Heart left ventricle (tissue), 16 donors: Measurements from ENCODE around the gene EWSR1. TPM values are rescaled to one million over a fixed set of nuclear protein-coding genes. Genes with fewer than 3 reads are reported as not detected.
"Not testable (repeated sequence)": the region's sequence is repeated elsewhere in the genome, so short reads cannot be mapped to it uniquely, and the experiment has no call there.

Source experiments
- ATAC-seq, 4 donors: fragments of 200-7000 bp; cut with Tn5 transposase; one replicate each; pipeline ENCODE4 v1.9.1; 2020 to 2022; ENCODE audit warnings: moderate library complexity in 4 of 4, mild to moderate bottlenecking in 3 of 4, moderate number of reproducible peaks in 1 of 4
- DNase-seq, 5 donors: peaks; one replicate each; pipeline ENCODE4 v3.0.0-alpha.2; 2020
- H3K27ac ChIP-seq, 12 donors: fragments of 200-600 bp; sonication (generic) in 4 of 12; one replicate each; pipeline versions ENCODE4 v1.5.0 to v1.8.0; 2016 to 2022; ENCODE audit warnings: mild to moderate bottlenecking in 2 of 12
- H3K27me3 ChIP-seq, 9 donors: fragments of 200-600 bp; sonication (generic) in 2 of 9; one replicate each; pipeline versions ENCODE4 v1.5.1 to v1.8.0; 2016 to 2022; ENCODE audit warnings: mild to moderate bottlenecking in 3 of 9
- H3K36me3 ChIP-seq, 9 donors: fragments of 200-600 bp; sonication (generic) in 2 of 9; one replicate each; pipeline versions ENCODE4 v1.5.0 to v1.8.0; 2018 to 2022; ENCODE audit warnings: mild to moderate bottlenecking in 2 of 9
- H3K4me1 ChIP-seq, 12 donors: fragments of 200-600 bp; sonication (generic) in 4 of 12; one replicate each; pipeline versions ENCODE4 v1.5.0 to v1.8.0; 2016 to 2022; ENCODE audit warnings: mild to moderate bottlenecking in 3 of 12
- H3K4me3 ChIP-seq, 12 donors: fragments of 200-600 bp; sonication (generic) in 4 of 12; one replicate each; pipeline versions ENCODE4 v1.5.0 to v1.8.0; 2017 to 2022; ENCODE audit warnings: mild to moderate bottlenecking in 9 of 12, moderate library complexity in 4 of 12
- H3K9me3 ChIP-seq, 12 donors: fragments of 200-600 bp; sonication (generic) in 4 of 12; one replicate each; pipeline versions ENCODE4 v1.5.0 to v1.8.0; 2016 to 2022; ENCODE audit warnings: mild to moderate bottlenecking in 1 of 12
- POLR2A ChIP-seq, 2 donors: fragments of 450-650 bp; IDR thresholded peaks; one replicate each; pipeline ENCODE4 v1.6.1; 2017; ENCODE audit warnings: antibody characterized with exemption in 2 of 2, mild to moderate bottlenecking in 2 of 2, moderate library complexity in 2 of 2
- WGBS, 4 donors: extraction: QIAGEN DNeasy Blood & Tissue Kit in 2 of 4; methylation state at CpG; one replicate each; pipeline versions ENCODE4 v1.1.5 to v1.1.7; 2013 to 2018; 5-methylcytosine and 5-hydroxymethylcytosine counted together
- intact Hi-C, 10 donors: fragments of 100-400 bp; cut with DNase I; formaldehyde crosslinking; loops; one replicate each; pipeline versions ENCODE4 v1.11.1 to v1.14.2; 2022
- polyA plus RNA-seq, 2 donors: library from polyadenylated mRNA; stranded (reverse); fragments of 200-250 nt; gene quantifications; one replicate each; pipeline ENCODE4 v1.2.3, GENCODE V29; 2013
- total RNA-seq, 9 donors: library from RNA; depleted of rRNA in 2 of 9; stranded (reverse); fragments of >200 nt in 2 of 9; fragmentation: NEBNext Ultra II Directional in 3 of 9; extraction: Animal tissue kit (Norgen Biotek cat#: 25700) in 3 of 9; gene quantifications; one replicate each; pipeline versions ENCODE4 v1.1.0 to v1.2.4, GENCODE V29; 2016 to 2023
- TF ChIP-seq, protein P1 (sequence below), 12 donors: fragments of 200-600 bp; sonication (generic) in 4 of 12; IDR thresholded peaks; one replicate each; pipeline versions ENCODE4 v1.5.0 to v1.8.0; 2018 to 2022; ENCODE audit warnings: antibody characterized with exemption in 12 of 12, mild to moderate bottlenecking in 5 of 12
- donor health status: ischemic (EF 13 %, LVEDD 7.1; RV severe dilation, severe dysfunction).
- donor health status: healthy with polysubstance abuse.
- donor health status: DM: no; HTN: yes; CAD: no.
- donor health status: DM: no; HTN: no; CAD: no.
- donor health status: ischemic (EF 25% LVEDD 6.9; RV normal size, moderate dysfunction).
- donor health status: ischemic (EF 25% LVEDD 5.7; RV mildly dilated, moderate dysfunction).
- donor health status: healthy.
- donor health status: DM: yes; HTN: yes; CAD: no.
- donor health status: ischemic (EF 35%, LVEDD 5.7; RV mildly dilated, moderate dysfunction).
- donor health status: nonischemic (EF 11% LVEDD 7.7; RV severe dilation, severe dysfunction).
- donor health status: DM: yes; HTN: yes; CAD: no.
- donor health status: PGD.
- donor health status: ischemic (EF 29% LVEDD 5.4; RV normal size, mild dysfunction).
- donor health status: nonischemic (EF 23%, LVEDD 6.1; RV moderate dilation, normal function).

The EWSR1 gene
- total and polyA plus RNA-seq, 11 donors = 94.3 to 202 (median 138) TPM

DNA sequence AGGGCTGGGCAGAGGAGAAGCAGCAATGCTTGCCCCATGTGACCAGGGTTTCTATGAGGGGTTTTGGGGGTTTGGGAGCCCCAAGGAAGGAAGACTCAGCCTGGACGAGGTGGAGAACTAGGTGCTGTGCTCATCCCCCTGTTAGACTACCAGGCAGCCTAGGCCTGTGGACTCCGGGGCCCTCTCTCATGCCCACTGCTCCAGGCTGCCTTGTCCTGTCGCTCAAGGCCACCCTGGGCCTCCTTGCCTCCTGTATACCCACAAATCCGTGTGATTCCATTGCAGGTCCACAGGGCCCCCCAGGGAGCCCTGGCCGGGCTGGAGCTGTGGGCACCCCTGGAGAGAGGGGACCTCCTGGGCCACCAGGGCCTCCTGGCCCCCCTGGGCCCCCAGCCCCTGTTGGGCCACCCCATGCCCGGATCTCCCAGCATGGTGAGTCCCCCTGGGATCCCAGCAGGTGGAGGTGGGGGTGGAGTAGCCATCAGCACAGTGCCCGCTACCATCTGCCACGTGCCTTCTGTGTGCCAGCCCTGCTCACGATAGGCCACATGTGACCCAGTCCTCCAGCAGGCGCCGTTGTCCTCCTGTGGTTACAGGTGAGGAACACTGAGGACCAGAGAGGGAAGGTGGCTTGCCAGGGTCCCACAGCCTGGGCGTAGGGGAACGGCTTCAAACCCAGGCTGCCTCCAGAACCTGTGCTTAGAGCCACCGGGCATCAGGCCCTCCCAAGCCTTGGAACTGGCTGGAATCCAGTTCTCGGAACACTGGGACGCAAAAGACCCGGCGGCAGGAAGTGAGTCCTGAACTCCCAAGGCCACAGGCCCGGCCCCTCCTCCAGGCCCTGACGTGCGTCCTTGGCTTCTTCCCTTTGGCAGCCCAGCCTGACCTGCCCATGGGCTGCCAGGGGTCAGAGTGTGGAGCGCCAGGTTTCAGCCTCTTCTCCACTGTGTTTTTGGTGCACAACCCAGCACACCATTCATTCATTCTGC, 35.8 kb upstream of the EWSR1 start:
- Histone ChIP-seq H3K27ac (no peak overlapping the region), H3K4me1 (peaks cover 0 to 11% (median 0%) of the 10 kb centered on the region in 12 donors), H3K27me3 (no peaks in the 10 kb centered on the region), H3K36me3 (no peaks in the 10 kb centered on the region), H3K4me3 (no peak overlapping the region), H3K9me3 (peaks cover 0 to 9% (median 0%) of the 10 kb centered on the region in 12 donors)
- DNase-seq = peak in 3 of 5 donors; percentile 39 to 72 (median 49)
- 66 to 76% (median 71%) methylated on average over 14 to 22 of the region's 22 CpGs for WGBS, 4 donors
- ATAC-seq = peak in 3 of 4 donors; percentile 54 to 91 (median 56)
- no peak for TF ChIP-seq POLR2A (IDR thresholded peaks at IDR 0.05)
- TF ChIP-seq, protein P1, sequence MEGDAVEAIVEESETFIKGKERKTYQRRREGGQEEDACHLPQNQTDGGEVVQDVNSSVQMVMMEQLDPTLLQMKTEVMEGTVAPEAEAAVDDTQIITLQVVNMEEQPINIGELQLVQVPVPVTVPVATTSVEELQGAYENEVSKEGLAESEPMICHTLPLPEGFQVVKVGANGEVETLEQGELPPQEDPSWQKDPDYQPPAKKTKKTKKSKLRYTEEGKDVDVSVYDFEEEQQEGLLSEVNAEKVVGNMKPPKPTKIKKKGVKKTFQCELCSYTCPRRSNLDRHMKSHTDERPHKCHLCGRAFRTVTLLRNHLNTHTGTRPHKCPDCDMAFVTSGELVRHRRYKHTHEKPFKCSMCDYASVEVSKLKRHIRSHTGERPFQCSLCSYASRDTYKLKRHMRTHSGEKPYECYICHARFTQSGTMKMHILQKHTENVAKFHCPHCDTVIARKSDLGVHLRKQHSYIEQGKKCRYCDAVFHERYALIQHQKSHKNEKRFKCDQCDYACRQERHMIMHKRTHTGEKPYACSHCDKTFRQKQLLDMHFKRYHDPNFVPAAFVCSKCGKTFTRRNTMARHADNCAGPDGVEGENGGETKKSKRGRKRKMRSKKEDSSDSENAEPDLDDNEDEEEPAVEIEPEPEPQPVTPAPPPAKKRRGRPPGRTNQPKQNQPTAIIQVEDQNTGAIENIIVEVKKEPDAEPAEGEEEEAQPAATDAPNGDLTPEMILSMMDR (IDR thresholded peaks at IDR 0.05) = no peak
- intact Hi-C loops = no loop called here

DNA sequence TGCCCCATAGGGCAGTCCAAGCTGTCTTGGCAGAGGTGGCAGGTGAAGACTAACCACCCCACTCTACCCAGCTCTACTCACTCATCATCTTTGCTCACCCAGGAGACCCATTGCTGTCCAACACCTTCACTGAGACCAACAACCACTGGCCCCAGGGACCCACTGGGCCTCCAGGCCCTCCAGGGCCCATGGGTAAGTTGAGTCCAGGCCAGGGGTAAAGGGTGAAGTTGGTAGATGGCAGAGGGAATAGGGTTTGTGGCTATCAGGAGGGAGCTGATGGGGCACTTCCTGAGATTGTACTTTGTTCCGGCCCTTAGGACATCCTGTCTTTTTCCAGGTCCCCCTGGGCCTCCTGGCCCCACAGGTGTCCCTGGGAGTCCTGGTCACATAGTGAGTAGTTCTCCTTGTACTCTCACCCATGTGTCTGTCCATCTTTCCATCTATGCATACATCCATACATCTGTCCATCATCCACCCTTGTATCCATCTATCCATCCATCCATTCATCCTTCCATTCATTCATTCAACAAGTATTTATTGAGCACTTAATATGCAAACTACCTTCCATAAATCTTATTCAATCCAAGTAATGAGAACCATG, 34.7 kb upstream of the EWSR1 start:
- no peak for ATAC-seq
- H3K4me1 ChIP-seq = peaks cover 0 to 11% (median 0%) of the 10 kb centered on the region in 12 donors
- intact Hi-C loops = no loop called here
- 59 to 67% (median 63%) methylated on average over 1 of the region's 1 CpG for WGBS, 4 donors
- no peak overlapping the region for H3K4me3 ChIP-seq
- no peak for TF ChIP-seq POLR2A (IDR thresholded peaks at IDR 0.05)
- TF ChIP-seq, protein P1 (IDR thresholded peaks at IDR 0.05) = no peak
- H3K36me3 ChIP-seq = no peaks in the 10 kb centered on the region
- H3K27me3 ChIP-seq = no peaks in the 10 kb centered on the region
- no peak for DNase-seq
- H3K9me3 ChIP-seq = peaks cover 0 to 9% (median 0%) of the 10 kb centered on the region in 12 donors
- no peak overlapping the region for H3K27ac ChIP-seq

DNA sequence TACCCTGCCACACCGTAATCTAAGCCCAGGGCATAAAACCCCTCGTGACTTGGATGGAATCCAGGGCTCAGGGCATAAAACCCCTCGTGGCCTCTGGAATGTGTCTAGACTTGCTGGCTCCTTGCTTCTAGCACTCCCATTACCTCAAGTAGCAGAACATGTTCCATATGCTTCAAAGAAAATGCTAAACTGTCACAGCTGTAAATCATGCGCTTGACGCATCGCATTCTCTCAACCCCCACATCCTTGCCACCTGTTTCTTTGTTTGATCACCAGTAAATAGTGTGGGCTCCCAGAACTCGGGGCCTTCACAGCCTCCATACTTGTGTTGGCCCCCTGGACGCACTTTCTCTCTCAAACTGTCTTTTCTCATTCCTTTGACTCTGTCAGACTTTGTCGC, 27.6 kb upstream of the EWSR1 start:
- H3K4me3 ChIP-seq, H3K27me3 ChIP-seq, H3K4me1 ChIP-seq, H3K36me3 ChIP-seq, DNase-seq, ATAC-seq, H3K27ac ChIP-seq: not testable (repeated sequence)
- 71 to 81% (median 78%) methylated on average over 9 of the region's 9 CpGs for WGBS, 4 donors
- intact Hi-C loops = loop anchor here (5.0 to 10.0 kb wide), 9 partner anchors 33 to 638 kb away; partner anchors contain the start of genes KREMEN1 (in 2 of the 10) and EMID1 (in 1 of the 10)
- H3K9me3 ChIP-seq = peaks cover 0 to 30% (median 0%) of the 10 kb centered on the region in 12 donors

DNA sequence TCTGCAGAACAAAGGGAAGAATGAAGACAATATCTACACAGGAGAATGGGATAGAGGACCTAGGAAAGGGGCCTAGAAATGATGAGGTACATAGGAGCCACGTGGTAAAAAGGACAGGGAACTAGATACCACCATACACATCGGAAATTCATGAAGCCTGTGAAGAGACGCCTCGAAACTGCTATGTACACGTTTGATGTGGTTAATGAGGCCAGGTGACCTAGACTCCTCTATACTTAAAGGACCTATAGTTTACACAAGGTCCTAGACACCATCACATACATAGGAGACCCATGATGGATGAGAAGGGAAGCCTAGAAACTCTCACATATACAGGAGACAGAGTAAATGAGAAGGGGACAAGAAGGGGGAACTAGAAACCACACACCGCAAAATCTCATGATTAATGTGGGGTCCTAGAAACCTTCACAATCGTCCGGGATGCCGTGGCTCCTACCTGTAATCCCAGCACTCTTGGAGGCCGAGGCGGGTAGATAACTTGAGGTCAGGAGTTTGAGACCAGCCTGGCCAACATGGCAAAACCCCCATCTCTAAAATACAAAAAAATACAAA, 24.1 kb upstream of the EWSR1 start:
- intact Hi-C loops = loop anchor here (2.0 to 10.0 kb wide), 11 partner anchors 37 to 642 kb away; partner anchors contain the start of genes KREMEN1 (in 2 of the 10) and EMID1 (in 1 of the 10)
- ATAC-seq (no peak), DNase-seq (no peak)
- Histone ChIP-seq H3K27me3 (no peaks in the 10 kb centered on the region), H3K4me3 (no peak overlapping the region), H3K36me3 (no peaks in the 10 kb centered on the region), H3K9me3 (peaks cover 0 to 29% (median 0%) of the 10 kb centered on the region in 12 donors), H3K27ac (no peak overlapping the region), H3K4me1 (no peaks in the 10 kb centered on the region)
- no peak for TF ChIP-seq POLR2A (IDR thresholded peaks at IDR 0.05)
- TF ChIP-seq, protein P1 (IDR thresholded peaks at IDR 0.05) = no peak
- WGBS, 4 donors = 86 to 89% (median 87%) methylated on average over 11 of the region's 11 CpGs
